HG03558 (cell line): ENCODE measurements around the gene TM9SF1.

Source experiments
- ATAC-seq: cut with Tn5 transposase; IDR thresholded peaks from one replicate; pipeline ENCODE4 v1.9.1; 2021; ENCODE audit warnings: moderate number of reproducible peaks; ENCODE audit not compliant: unreplicated experiment; ENCODE audit errors: extremely low read depth

The TM9SF1 gene

GRCh38 chr14:24195186-24196070 lies at the start of gene TM9SF1:
Gene TM9SF1, minus strand, starts transcription at chr14:24195441. Its CDS starts 422 bp downstream, at chr14:24195019.
- peak; percentile 39 for ATAC-seq

- no peak for ATAC-seq
Measured at GRCh38 chr14:24243336-24243836, 48.1 kb upstream of the TM9SF1 start.

- peak; percentile 43 for ATAC-seq
Measured at GRCh38 chr14:24241829-24242443, 46.7 kb upstream of the TM9SF1 start.

- ATAC-seq: no peak
Measured at GRCh38 chr14:24240110-24240918, 45.1 kb upstream of the TM9SF1 start.

GRCh38 chr14:24238527-24239037 lies 43.3 kb upstream of the TM9SF1 start:
- ATAC-seq: no peak

- no peak for ATAC-seq
Measured at GRCh38 chr14:24238123-24238522, 42.9 kb upstream of the TM9SF1 start.

GRCh38 chr14:24237463-24237955 lies 42.3 kb upstream of the TM9SF1 start:
- ATAC-seq: no peak

- ATAC-seq: no peak
Measured at GRCh38 chr14:24236689-24237462, 41.6 kb upstream of the TM9SF1 start.

- no peak for ATAC-seq
Measured at GRCh38 chr14:24235804-24236688, 40.8 kb upstream of the TM9SF1 start.

- no peak for ATAC-seq
Measured at GRCh38 chr14:24234095-24235005, 39.1 kb upstream of the TM9SF1 start.

- ATAC-seq: no peak
Measured at GRCh38 chr14:24233538-24233866, 38.3 kb upstream of the TM9SF1 start.

- ATAC-seq: peak; percentile 31
Measured at GRCh38 chr14:24232645-24233537, 37.6 kb upstream of the TM9SF1 start, which contains the start of gene GMPR2. Gene GMPR2, plus strand, starts transcription at chr14:24232929. Its CDS starts 325 bp downstream, at chr14:24233254.

- peak; percentile 65 for ATAC-seq
Measured at GRCh38 chr14:24232121-24232644, 36.9 kb upstream of the TM9SF1 start, which contains the start of gene NEDD8. Gene NEDD8, minus strand, starts transcription at chr14:24232367. Its CDS starts 100 bp downstream, at chr14:24232267.

- no peak for ATAC-seq
Measured at GRCh38 chr14:24231263-24232120, 36.3 kb upstream of the TM9SF1 start.

GRCh38 chr14:24228902-24229301 lies 33.7 kb upstream of the TM9SF1 start:
- ATAC-seq: no peak
